Prostate gland (tissue), 2 donors: Measurements from ENCODE around the gene SCLY.

Experiments
- POLR2AphosphoS5 ChIP-seq: sonication (generic); formaldehyde crosslinking; IDR thresholded peaks from one replicate; pipeline ENCODE4 v1.6.1; 2017; ENCODE audit warnings: antibody characterized with exemption
- TF ChIP-seq, protein P1 (sequence below), 4 experiments: fragments of 200-600 bp in 2 of 4; fragments of 450-650 bp in 2 of 4; sonication (generic) in 2 of 4; IDR thresholded peaks; 1 replicate in 3 of 4; 2 replicates in 1 of 4; pipeline ENCODE4 v1.5.1; 2016 to 2019; ENCODE audit warnings: antibody characterized with exemption in 4 of 4, mild to moderate bottlenecking in 2 of 4, moderate library complexity in 2 of 4

DNA sequence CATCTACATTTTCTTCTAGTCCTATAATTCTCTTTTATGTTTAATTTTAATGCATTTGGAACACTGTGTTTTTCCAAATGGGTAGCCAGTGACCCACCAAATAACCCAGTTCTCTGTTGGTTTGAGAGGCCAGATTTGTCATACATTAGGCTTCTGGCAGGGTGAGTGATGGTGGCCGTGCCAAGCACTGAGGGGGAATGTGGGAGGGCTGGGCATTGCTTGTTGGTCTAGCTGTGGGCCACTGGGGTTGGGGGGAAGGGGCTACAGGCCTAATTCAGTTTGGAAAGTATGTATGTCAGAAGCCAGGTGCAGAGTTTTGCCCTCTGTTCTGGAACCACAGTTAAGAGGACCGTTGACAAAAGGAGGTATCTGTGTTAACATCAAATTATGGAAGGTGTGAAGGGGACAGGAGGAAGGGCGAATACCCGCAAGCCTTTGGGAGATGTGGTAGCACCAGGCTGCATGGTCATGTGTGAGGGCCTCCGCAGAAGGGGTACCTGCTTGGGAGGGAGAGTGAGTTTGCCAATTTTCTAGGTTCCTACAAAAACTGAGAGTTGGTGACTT lies 38.1 kb upstream of the SCLY start:
- TF ChIP-seq, protein P1, sequence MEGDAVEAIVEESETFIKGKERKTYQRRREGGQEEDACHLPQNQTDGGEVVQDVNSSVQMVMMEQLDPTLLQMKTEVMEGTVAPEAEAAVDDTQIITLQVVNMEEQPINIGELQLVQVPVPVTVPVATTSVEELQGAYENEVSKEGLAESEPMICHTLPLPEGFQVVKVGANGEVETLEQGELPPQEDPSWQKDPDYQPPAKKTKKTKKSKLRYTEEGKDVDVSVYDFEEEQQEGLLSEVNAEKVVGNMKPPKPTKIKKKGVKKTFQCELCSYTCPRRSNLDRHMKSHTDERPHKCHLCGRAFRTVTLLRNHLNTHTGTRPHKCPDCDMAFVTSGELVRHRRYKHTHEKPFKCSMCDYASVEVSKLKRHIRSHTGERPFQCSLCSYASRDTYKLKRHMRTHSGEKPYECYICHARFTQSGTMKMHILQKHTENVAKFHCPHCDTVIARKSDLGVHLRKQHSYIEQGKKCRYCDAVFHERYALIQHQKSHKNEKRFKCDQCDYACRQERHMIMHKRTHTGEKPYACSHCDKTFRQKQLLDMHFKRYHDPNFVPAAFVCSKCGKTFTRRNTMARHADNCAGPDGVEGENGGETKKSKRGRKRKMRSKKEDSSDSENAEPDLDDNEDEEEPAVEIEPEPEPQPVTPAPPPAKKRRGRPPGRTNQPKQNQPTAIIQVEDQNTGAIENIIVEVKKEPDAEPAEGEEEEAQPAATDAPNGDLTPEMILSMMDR (IDR thresholded peaks at IDR 0.05) = no peak
- no peak for TF ChIP-seq POLR2AphosphoS5
